ENCODE results near the gene RAPGEF4.

RAPGEF4 gene

GRCh38 chr2:172978063-172978383, 242.4 kb downstream of the RAPGEF4 start:
- no peak overlapping the region for H3K4me3 ChIP-seq (ENCODE audit: low read depth, low read length)
- no peak for TF ChIP-seq CTCF (IDR thresholded peaks at IDR 0.05; ENCODE audit: control insufficient read depth, extremely low read depth, insufficient read depth)
- DNase-seq (ENCODE audit: low read depth) = no peak

- H3K4me3 ChIP-seq (ENCODE audit: low read depth, low read length) = no peak overlapping the region
- DNase-seq (ENCODE audit: low read depth) = no peak
- TF ChIP-seq CTCF (IDR thresholded peaks at IDR 0.05; ENCODE audit: control insufficient read depth, extremely low read depth, insufficient read depth) = no peak
Observed at GRCh38 chr2:172985139-172985892, 249.7 kb downstream of the RAPGEF4 start.

GRCh38 chr2:172986040-172986439, 250.4 kb downstream of the RAPGEF4 start:
- DNase-seq (ENCODE audit: low read depth) = no peak
- no peak overlapping the region for H3K4me3 ChIP-seq (ENCODE audit: low read depth, low read length)
- no peak for TF ChIP-seq CTCF (IDR thresholded peaks at IDR 0.05; ENCODE audit: control insufficient read depth, extremely low read depth, insufficient read depth)

DNA sequence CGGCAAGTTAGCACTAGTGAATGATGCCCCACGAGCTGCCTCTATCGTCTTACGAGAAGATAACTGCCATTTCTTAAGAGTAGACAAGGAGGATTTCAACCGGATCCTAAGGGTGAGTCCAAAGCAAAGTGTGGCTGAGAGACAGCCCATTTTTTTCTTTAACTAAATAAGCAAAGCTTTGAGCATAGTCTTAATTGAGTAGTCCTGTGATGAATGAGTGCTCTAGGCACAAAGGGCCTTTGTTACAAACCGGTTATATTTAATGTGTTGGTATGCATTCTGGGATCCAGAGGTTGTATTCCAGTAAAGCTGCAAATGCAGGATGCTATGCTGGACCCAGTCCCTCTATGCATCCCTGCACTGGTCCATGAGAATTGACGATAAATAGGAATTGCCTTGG, 253.1 kb downstream of the RAPGEF4 start:
- no peak for DNase-seq (ENCODE audit: low read depth)
- no peak for TF ChIP-seq CTCF (IDR thresholded peaks at IDR 0.05; ENCODE audit: control insufficient read depth, extremely low read depth, insufficient read depth)
- no peak overlapping the region for H3K4me3 ChIP-seq (ENCODE audit: low read depth, low read length)

GRCh38 chr2:172991031-172991430, 255.4 kb downstream of the RAPGEF4 start:
- H3K4me3 ChIP-seq (ENCODE audit: low read depth, low read length) = no peak overlapping the region
- DNase-seq (ENCODE audit: low read depth) = no peak
- TF ChIP-seq CTCF (IDR thresholded peaks at IDR 0.05; ENCODE audit: control insufficient read depth, extremely low read depth, insufficient read depth) = no peak

- no peak for TF ChIP-seq CTCF (IDR thresholded peaks at IDR 0.05; ENCODE audit: control insufficient read depth, extremely low read depth, insufficient read depth)
- no peak for DNase-seq (ENCODE audit: low read depth)
- no peak overlapping the region for H3K4me3 ChIP-seq (ENCODE audit: low read depth, low read length)
Observed at GRCh38 chr2:172993139-172993538, 257.5 kb downstream of the RAPGEF4 start.
